H1 (cell line): ENCODE measurements around the gene FAM81A. TPM values are rescaled to one million over a fixed set of nuclear protein-coding genes. Genes with fewer than 3 reads are reported as not detected.

ENCODE experiments used
- CTCF ChIA-PET: fragments of 300-600 bp; sonication (Branson Sonifier 250); formaldehyde crosslinking; loops from one replicate; lab custom pipeline; 2021; ENCODE audit not compliant: partially characterized antibody; lab: Charles Lee
- POLR2A ChIA-PET: fragments of 300-600 bp; sonication (Branson Sonifier 250); formaldehyde crosslinking; loops from one replicate; lab custom pipeline; 2021; ENCODE audit warnings: inconsistent platforms; ENCODE audit not compliant: partially characterized antibody; lab: Charles Lee
- DNase-seq, 2 experiments: peaks; one replicate each; pipeline versions ENCODE4 v3.0.0 to v3.0.0-alpha.2; 2010 to 2022; ENCODE audit warnings: low spot score in 2 of 2, low read depth in 1 of 2, mixed read lengths in 1 of 2
- FAIRE-seq: peaks from 2 replicates; lab custom pipeline; 2011; peaks lifted over from hg19 to GRCh38; lab: Jason Lieb, UNC
- H2AFZ ChIP-seq: 2 replicates; pipeline ENCODE4 v1.8.1; 2012; ENCODE audit warnings: low read length, inconsistent platforms
- H2AK5ac ChIP-seq: 2 replicates; pipeline ENCODE4 v1.6.1; 2013; ENCODE audit warnings: low read depth, low read length
- H2BK120ac ChIP-seq: replicated peaks from 2 replicates; pipeline ENCODE3; 2013; ENCODE audit warnings: low read depth, low read length, inconsistent platforms
- H2BK12ac ChIP-seq: 2 replicates; pipeline ENCODE4 v1.6.1; 2013; ENCODE audit warnings: low read depth, low read length
- H2BK15ac ChIP-seq: 2 replicates; pipeline ENCODE4 v1.6.1; 2013; ENCODE audit warnings: low read length
- H2BK20ac ChIP-seq: 2 replicates; pipeline ENCODE4 v1.6.1; 2013; ENCODE audit warnings: low read length
- H2BK5ac ChIP-seq: 2 replicates; pipeline ENCODE4 v1.6.1; 2013; ENCODE audit warnings: low read depth, low read length
- H3K14ac ChIP-seq: 2 replicates; pipeline ENCODE4 v1.6.1; 2013; ENCODE audit warnings: inconsistent platforms; ENCODE audit not compliant: insufficient read length
- H3K18ac ChIP-seq: 2 replicates; pipeline ENCODE4 v1.6.1; 2013; ENCODE audit warnings: low read length; ENCODE audit errors: extremely low read depth
- H3K23ac ChIP-seq: 2 replicates; pipeline ENCODE4 v1.6.1; 2013; ENCODE audit warnings: inconsistent platforms; ENCODE audit not compliant: insufficient read length
- H3K23me2 ChIP-seq: 2 replicates; pipeline ENCODE4 v1.6.1; 2013; ENCODE audit warnings: low read depth, low read length
- H3K27ac ChIP-seq: 2 replicates; pipeline ENCODE4 v1.6.1; 2011; ENCODE audit warnings: low read depth, low read length, inconsistent platforms
- H3K27me3 ChIP-seq, 4 experiments: replicated peaks in 1 of 4; 1 replicate in 1 of 4; 2 replicates in 3 of 4; pipeline versions ENCODE4 v1.6.1 to v1.8.1; 2011 to 2013; ENCODE audit warnings: low read length in 3 of 4, mild to moderate bottlenecking in 3 of 4, inconsistent platforms in 2 of 4, mixed read lengths in 2 of 4, moderate library complexity in 1 of 4; ENCODE audit not compliant: control insufficient read depth in 3 of 4, insufficient read depth in 3 of 4; ENCODE audit errors: extremely low read depth in 1 of 4
- H3K36me3 ChIP-seq, 4 experiments: 2 replicates each; pipeline versions ENCODE4 v1.6.1 to v1.8.1; 2011 to 2013; ENCODE audit warnings: mild to moderate bottlenecking in 4 of 4, low read length in 3 of 4, moderate library complexity in 2 of 4, control low read depth in 1 of 4, inconsistent platforms in 1 of 4; ENCODE audit not compliant: insufficient read depth in 4 of 4, control insufficient read depth in 2 of 4
- H3K4ac ChIP-seq: replicated peaks from 2 replicates; pipeline ENCODE3; 2013; ENCODE audit warnings: low read length, low read depth, mixed read lengths, inconsistent platforms; ENCODE audit not compliant: insufficient read length
- H3K4me1 ChIP-seq, 4 experiments: replicated peaks in 1 of 4; 1 replicate in 1 of 4; 2 replicates in 3 of 4; pipeline versions ENCODE4 v1.6.1 to v1.8.1; 2011 to 2013; ENCODE audit warnings: low read length in 3 of 4, inconsistent platforms in 2 of 4, mixed read lengths in 1 of 4; ENCODE audit not compliant: insufficient read depth in 4 of 4, control insufficient read depth in 3 of 4
- H3K4me2 ChIP-seq, 2 experiments: 2 replicates each; pipeline versions ENCODE4 v1.6.1 to v1.8.1; 2011 to 2013; ENCODE audit warnings: low read depth in 2 of 2, low read length in 2 of 2, control low read depth in 1 of 2, inconsistent platforms in 1 of 2, mild to moderate bottlenecking in 1 of 2; ENCODE audit not compliant: insufficient read depth in 1 of 2
- H3K4me3 ChIP-seq, 4 experiments: fragments of 200-600, 300-600 bp in 1 of 4; sonication (generic), shearing (Covaris generic), sonication (Bioruptor Twin) in 1 of 4; 2 replicates each; pipeline versions ENCODE4 v1.5.1 to v1.8.1; 2011 to 2016; ENCODE audit warnings: low read length in 4 of 4, low read depth in 3 of 4, control low read depth in 2 of 4, inconsistent platforms in 2 of 4, mild to moderate bottlenecking in 2 of 4, mixed read lengths in 1 of 4, moderate library complexity in 1 of 4; ENCODE audit not compliant: insufficient read depth in 2 of 4; ENCODE audit errors: extremely low read depth in 1 of 4
- H3K56ac ChIP-seq: replicated peaks from 2 replicates; pipeline ENCODE3; 2013; ENCODE audit warnings: low read depth, mild to moderate bottlenecking, mixed read lengths, low read length, inconsistent platforms; ENCODE audit not compliant: insufficient read length
- H3K79me1 ChIP-seq: 2 replicates; pipeline ENCODE4 v1.6.1; 2013; ENCODE audit warnings: low read depth, low read length, control low read depth
- H3K79me2 ChIP-seq, 2 experiments: 2 replicates each; pipeline versions ENCODE4 v1.6.1 to v1.8.1; 2012 to 2013; ENCODE audit warnings: low read length in 2 of 2, mild to moderate bottlenecking in 2 of 2, inconsistent platforms in 1 of 2; ENCODE audit not compliant: insufficient read depth in 2 of 2, control insufficient read depth in 1 of 2
- H3K9ac ChIP-seq, 4 experiments: replicated peaks in 1 of 4; 1 replicate in 1 of 4; 2 replicates in 3 of 4; pipeline versions ENCODE4 v1.6.1 to v1.8.1; 2011 to 2013; ENCODE audit warnings: low read depth in 3 of 4, low read length in 3 of 4, control low read depth in 2 of 4, mild to moderate bottlenecking in 2 of 4, moderate library complexity in 2 of 4, inconsistent platforms in 1 of 4; ENCODE audit errors: extremely low read depth in 1 of 4
- H3K9me3 ChIP-seq, 2 experiments: 2 replicates each; pipeline versions ENCODE4 v1.6.1 to v1.8.1; 2012 to 2013; ENCODE audit warnings: mild to moderate bottlenecking in 2 of 2, moderate library complexity in 2 of 2, control low read depth in 1 of 2, inconsistent platforms in 1 of 2, low read depth in 1 of 2, low read length in 1 of 2, mixed read lengths in 1 of 2; ENCODE audit not compliant: insufficient read depth in 2 of 2
- H4K20me1 ChIP-seq, 2 experiments: replicated peaks in 1 of 2; 2 replicates each; pipeline versions ENCODE3 to v1.8.1; 2011 to 2013; ENCODE audit warnings: inconsistent platforms in 2 of 2, low read length in 2 of 2, mild to moderate bottlenecking in 1 of 2; ENCODE audit not compliant: insufficient read depth in 2 of 2, control insufficient read depth in 1 of 2
- H4K5ac ChIP-seq: 2 replicates; pipeline ENCODE4 v1.6.1; 2013; ENCODE audit warnings: low read length, low read depth, mixed read lengths, inconsistent platforms; ENCODE audit not compliant: insufficient read length
- H4K8ac ChIP-seq: 2 replicates; pipeline ENCODE4 v1.8.0; 2013; ENCODE audit warnings: mild to moderate bottlenecking, moderate library complexity, low read length, inconsistent platforms; ENCODE audit not compliant: insufficient read depth; ENCODE audit errors: extremely low read depth
- H4K91ac ChIP-seq: replicated peaks from 2 replicates; pipeline ENCODE3; 2013; ENCODE audit warnings: low read length, mixed read lengths, inconsistent platforms; ENCODE audit not compliant: insufficient read length
- BCL11A ChIP-seq, 2 experiments: IDR thresholded peaks; one replicate each; pipeline ENCODE4 v1.6.1; 2011; ENCODE audit warnings: low read depth in 2 of 2, low read length in 2 of 2, mild to moderate bottlenecking in 2 of 2
- NANOG ChIP-seq: IDR thresholded peaks from 2 replicates; pipeline ENCODE4 v1.6.1; 2011; ENCODE audit warnings: low read length, low read depth, mild to moderate bottlenecking, inconsistent platforms; ENCODE audit not compliant: insufficient read depth, poor library complexity, severe bottlenecking
- SIRT6 ChIP-seq: IDR thresholded peaks from one replicate; pipeline ENCODE4 v1.7.1; 2012; ENCODE audit warnings: low read length, inconsistent platforms
- SUZ12 ChIP-seq: fragments of 200-600 bp; sonication (generic); IDR thresholded peaks from 2 replicates; pipeline ENCODE4 v1.6.1; 2012; ENCODE audit warnings: mild to moderate bottlenecking, inconsistent platforms, low read length, moderate library complexity, mixed read lengths
- WGBS, 2 experiments: shearing (Covaris generic) in 1 of 2; methylation state at CpG; one replicate each; pipeline versions ENCODE4 v1.1.6 to v1.1.7; 2013 to 2015; ENCODE audit warnings: low lambda C conversion rate in 2 of 2, mixed read lengths in 2 of 2, inconsistent platforms in 1 of 2, low coverage in 1 of 2, missing lambda C conversion rate in 1 of 2; ENCODE audit not compliant: insufficient replicate concordance in 2 of 2, insufficient coverage in 1 of 2, insufficient read length in 1 of 2; ENCODE audit errors: extremely low coverage in 1 of 2, missing lambda C conversion rate in 1 of 2; 5-methylcytosine and 5-hydroxymethylcytosine counted together
- polyA plus RNA-seq, 7 experiments: library from polyadenylated mRNA; depleted of rRNA in 3 of 7; stranded (reverse) in 5 of 7; unstranded in 2 of 7; fragments of >200 nt in 5 of 7; fragments of 200-250 nt in 2 of 7; gene quantifications; 1 replicate in 5 of 7; 2 replicates in 1 of 7; 4 replicates in 1 of 7; pipeline versions ENCODE4 v1.2.1 to v1.2.3, GENCODE V29; 2011 to 2013; ENCODE audit warnings: missing spikeins in 2 of 7, mixed read lengths in 2 of 7
- total RNA-seq: library from RNA; stranded (reverse); fragmentation: NEBNext Ultra II Directional; extraction: Animal tissue kit (Norgen Biotek cat#: 25700); gene quantifications from 2 replicates; pipeline ENCODE4 v1.2.1, GENCODE V29; 2021

The FAM81A gene
- total and polyA plus RNA-seq, 2 of the 8 experiments (the other 6 are each of a cell fraction or from before 2014, with no cell fraction given), result 0.56 to 3.0 TPM

DNA sequence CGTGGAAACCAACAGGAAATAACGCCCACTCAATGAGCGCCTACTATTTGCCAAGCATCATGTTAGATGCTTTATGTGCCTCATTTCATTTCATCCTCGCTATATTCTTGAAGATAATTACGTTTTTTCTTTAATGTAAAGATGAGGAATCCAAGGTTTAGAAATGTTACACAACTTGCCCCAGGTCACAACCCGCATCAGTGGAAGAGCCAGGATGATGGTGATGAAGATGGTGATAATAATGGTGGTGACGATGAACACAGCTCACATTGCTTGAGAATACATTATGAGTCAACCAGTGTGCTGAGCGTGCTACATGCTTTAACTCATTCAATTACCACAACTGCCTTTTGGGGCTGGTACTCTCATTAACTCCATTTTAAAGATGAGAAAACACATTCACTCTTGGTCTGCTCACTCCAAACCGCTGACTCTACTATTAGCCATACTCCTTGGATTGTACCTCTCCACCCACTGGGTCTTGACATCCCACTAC lies 43.8 kb upstream of the FAM81A start:
- no peaks in the 10 kb centered on the region for H3K36me3 ChIP-seq
- H3K4me2 ChIP-seq, result no peak overlapping the region
- FAIRE-seq (no peak), DNase-seq (no peak)
- no peak overlapping the region for H2AK5ac ChIP-seq
- peak overlapping the region in 1 of 4 experiments; percentile 42; a peak in 1 of 7 replicates for H3K9ac ChIP-seq
- no peaks in the 10 kb centered on the region for H3K4me1 ChIP-seq
- H3K79me2 ChIP-seq, result no peaks in the 10 kb centered on the region
- H2BK120ac ChIP-seq, result no peak overlapping the region
- no peaks in the 10 kb centered on the region for H3K9me3 ChIP-seq
- H3K27ac ChIP-seq, result no peak overlapping the region
- no peaks in the 10 kb centered on the region for H3K23me2 ChIP-seq
- CTCF ChIA-PET, result interaction anchor here (0.6 to 1.5 kb wide), 5 partner anchors 11 to 1927 kb away, joined by 3 to 5 read pairs (median 3); no protein-coding TSS in a partner anchor
- H2BK15ac ChIP-seq, result no peak overlapping the region; the same call in 1 of the 2 replicates
- POLR2A ChIA-PET, result no interaction called here
- H2BK12ac ChIP-seq, result no peak overlapping the region
- H3K18ac ChIP-seq, result no peak overlapping the region
- H3K27me3 ChIP-seq, result peaks cover 0 to under 1% (median 0%) of the 10 kb centered on the region in 4 experiments; a peak in 1 of 7 replicates
- H4K91ac ChIP-seq, result no peak overlapping the region
- H2BK20ac ChIP-seq, result no peak overlapping the region
- H3K56ac ChIP-seq, result no peak overlapping the region
- H3K79me1 ChIP-seq, result no peaks in the 10 kb centered on the region
- no peak overlapping the region for H4K5ac ChIP-seq
- H3K14ac ChIP-seq, result no peak overlapping the region
- no peak overlapping the region for H3K4me3 ChIP-seq
- no peak overlapping the region for H2BK5ac ChIP-seq
- no peak overlapping the region for H3K4ac ChIP-seq
- H4K20me1 ChIP-seq, result no peaks in the 10 kb centered on the region
- H2AFZ ChIP-seq, result no peak overlapping the region
- no peak overlapping the region for H4K8ac ChIP-seq
- no peak for TF ChIP-seq SIRT6
- TF ChIP-seq SUZ12, result no peak
- TF ChIP-seq NANOG, result no peak
- TF ChIP-seq BCL11A (IDR thresholded peaks at IDR 0.05; ENCODE audit: low read depth in 2 of 2, low read length in 2 of 2), result no peak
- H3K23ac ChIP-seq, result no peak overlapping the region
- 89% methylated on average over 9 of the region's 9 CpGs; no CpG with 5 or more reads in 1 of the 2 experiments for WGBS, 2 experiments
